Measurements from ENCODE around the gene SLC35C1. TPM values are rescaled to one million over a fixed set of nuclear protein-coding genes. Genes with fewer than 3 reads are reported as not detected.
A peak's percentile ranks its signal among the peaks of the same experiment; 100 is the strongest.

SLC35C1 gene
- total RNA-seq (2021) = 10.4 to 14.3 TPM (median 12.1 TPM) in 3 replicates
- Bru-seq, nascent RNA = percentile 60 among the genes with signal in this experiment
- long read RNA-seq, experiment 1, full-length matches to known transcripts = 89 of 101 reads
- long read RNA-seq, experiment 1, partial matches to known transcripts = 6 of 101 reads
- long read RNA-seq, experiment 1, other reads (novel, unspliced or antisense) = 6 of 101 reads
- long read RNA-seq, experiment 2, full-length matches to known transcripts = 8 of 18 reads
- long read RNA-seq, experiment 2, partial matches to known transcripts = 4 of 18 reads
- long read RNA-seq, experiment 2, other reads (novel, unspliced or antisense) = 6 of 18 reads
- long read RNA-seq, experiment 3, full-length matches to known transcripts = 3 of 3 reads
- long read RNA-seq, experiment 3, partial matches to known transcripts = 0 of 3 reads
- long read RNA-seq, experiment 3, other reads (novel, unspliced or antisense) = 0 of 3 reads

DNA sequence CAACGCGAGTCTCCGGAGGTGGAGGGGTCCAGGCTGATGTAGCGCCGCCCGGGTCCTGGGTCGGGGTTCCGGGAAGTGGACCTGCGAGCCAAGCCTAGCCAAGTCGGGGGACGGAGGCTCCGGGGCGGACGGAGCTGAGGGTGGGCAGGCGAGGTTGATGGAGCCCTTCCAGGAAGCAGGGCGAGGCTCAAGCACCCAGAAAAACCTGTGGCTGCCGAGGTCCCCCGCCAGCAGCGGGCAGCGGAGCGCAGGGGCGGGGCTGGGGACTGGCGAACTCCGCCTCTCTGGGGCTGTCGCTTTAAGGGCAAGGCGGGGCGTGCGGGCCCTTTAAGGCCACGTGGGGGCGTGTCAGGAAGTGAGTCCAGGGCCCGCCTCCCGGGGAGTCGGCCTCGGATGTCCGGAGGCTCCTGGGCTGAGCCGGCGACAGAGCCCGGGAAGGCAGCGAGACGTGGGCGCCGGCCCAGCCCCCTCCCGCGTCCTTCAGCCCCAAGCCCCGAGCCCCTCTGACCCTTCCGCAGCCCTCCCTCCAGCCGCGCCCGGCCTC, at the start of gene SLC35C1:
TSS of gene SLC35C1 (plus strand) at position 389 of the 544 bp plus-strand sequence. CDS start 653 bp downstream, outside the sequence.
- Mint-ChIP-seq H3K36me3 (no peaks in the 10 kb centered on the region), H3K27ac (no peak within 1 kb of the TSS), H3K9me3 (no peaks in the 10 kb centered on the region), H3K27me3 (ENCODE audit: low read depth) (peaks cover 28% of the 10 kb centered on the region), H3K4me3 (peak within 1 kb of the TSS; percentile 93), H3K4me1 (peaks cover 14% of the 10 kb centered on the region)
- peak; percentile 87 for ATAC-seq
- peak; percentile 97 for DNase-seq (ENCODE audit: low spot score)
- ChIA-PET CTCF (interaction anchor here (1.0 to 3.5 kb wide), 3 partner anchors 12 to 201 kb away, joined by 7 to 21 read pairs (median 9); no protein-coding TSS in a partner anchor), POLR2A (no interaction called here)
- TF ChIP-seq NFE2L1 (CRISPR knock-in tag; IDR thresholded peaks at IDR 0.05) = no peak
- TF ChIP-seq GRHL2 (CRISPR knock-in tag; IDR thresholded peaks at IDR 0.05; ENCODE audit: insufficient replicate concordance, severe bottlenecking) = no peak
- no peak for TF ChIP-seq ATF3 (CRISPR knock-in tag; conservative IDR thresholded peaks at IDR 0.05)
- no peak for TF ChIP-seq ZBTB43 (CRISPR knock-in tag; IDR thresholded peaks at IDR 0.05)
- peak; percentile 82 for TF ChIP-seq USF1 (CRISPR knock-in tag; IDR thresholded peaks at IDR 0.05)
- TF ChIP-seq IRF2 (CRISPR knock-in tag; IDR thresholded peaks at IDR 0.05; ENCODE audit: borderline replicate concordance, low read depth) = no peak
- no peak for TF ChIP-seq ATF1 (CRISPR knock-in tag; IDR thresholded peaks at IDR 0.05)
- 0 out of 2 replicates have a peak, but pooled peaks have one; percentile 20 for TF ChIP-seq FOXP4 (CRISPR knock-in tag; IDR thresholded peaks at IDR 0.05)
- no peak for TF ChIP-seq ZNF317 (CRISPR knock-in tag; IDR thresholded peaks at IDR 0.05; ENCODE audit: borderline replicate concordance, low read depth)
- TF ChIP-seq NFATC4 (CRISPR knock-in tag; IDR thresholded peaks at IDR 0.05) = no peak
- no peak for TF ChIP-seq PRDM15 (CRISPR knock-in tag; IDR thresholded peaks at IDR 0.05)
- TF ChIP-seq ZNF219 (CRISPR knock-in tag; IDR thresholded peaks at IDR 0.05; ENCODE audit: borderline replicate concordance) = no peak
- TF ChIP-seq ZNF396 (CRISPR knock-in tag; IDR thresholded peaks at IDR 0.05; ENCODE audit: borderline replicate concordance) = no peak
- TF ChIP-seq NR2C2 (CRISPR knock-in tag; IDR thresholded peaks at IDR 0.05) = no peak
- TF ChIP-seq FOXP1 (CRISPR knock-in tag; IDR thresholded peaks at IDR 0.05; ENCODE audit: borderline replicate concordance) = no peak; the same call in 1 of the 2 replicates
- no peak for TF ChIP-seq KAT7 (CRISPR knock-in tag; IDR thresholded peaks at IDR 0.05; ENCODE audit: borderline replicate concordance)
- TF ChIP-seq RELA (CRISPR knock-in tag; IDR thresholded peaks at IDR 0.05; ENCODE audit: borderline replicate concordance) = no peak
- no peak for TF ChIP-seq ERG (CRISPR knock-in tag; IDR thresholded peaks at IDR 0.05)
- TF ChIP-seq, protein P1, sequence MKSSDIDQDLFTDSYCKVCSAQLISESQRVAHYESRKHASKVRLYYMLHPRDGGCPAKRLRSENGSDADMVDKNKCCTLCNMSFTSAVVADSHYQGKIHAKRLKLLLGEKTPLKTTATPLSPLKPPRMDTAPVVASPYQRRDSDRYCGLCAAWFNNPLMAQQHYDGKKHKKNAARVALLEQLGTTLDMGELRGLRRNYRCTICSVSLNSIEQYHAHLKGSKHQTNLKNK (CRISPR knock-in tag; IDR thresholded peaks at IDR 0.05) = no peak
- TF ChIP-seq, protein P2, sequence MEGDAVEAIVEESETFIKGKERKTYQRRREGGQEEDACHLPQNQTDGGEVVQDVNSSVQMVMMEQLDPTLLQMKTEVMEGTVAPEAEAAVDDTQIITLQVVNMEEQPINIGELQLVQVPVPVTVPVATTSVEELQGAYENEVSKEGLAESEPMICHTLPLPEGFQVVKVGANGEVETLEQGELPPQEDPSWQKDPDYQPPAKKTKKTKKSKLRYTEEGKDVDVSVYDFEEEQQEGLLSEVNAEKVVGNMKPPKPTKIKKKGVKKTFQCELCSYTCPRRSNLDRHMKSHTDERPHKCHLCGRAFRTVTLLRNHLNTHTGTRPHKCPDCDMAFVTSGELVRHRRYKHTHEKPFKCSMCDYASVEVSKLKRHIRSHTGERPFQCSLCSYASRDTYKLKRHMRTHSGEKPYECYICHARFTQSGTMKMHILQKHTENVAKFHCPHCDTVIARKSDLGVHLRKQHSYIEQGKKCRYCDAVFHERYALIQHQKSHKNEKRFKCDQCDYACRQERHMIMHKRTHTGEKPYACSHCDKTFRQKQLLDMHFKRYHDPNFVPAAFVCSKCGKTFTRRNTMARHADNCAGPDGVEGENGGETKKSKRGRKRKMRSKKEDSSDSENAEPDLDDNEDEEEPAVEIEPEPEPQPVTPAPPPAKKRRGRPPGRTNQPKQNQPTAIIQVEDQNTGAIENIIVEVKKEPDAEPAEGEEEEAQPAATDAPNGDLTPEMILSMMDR (IDR thresholded peaks at IDR 0.05) = peak; percentile 35; the same call in 1 of the 2 replicates
- peak; percentile 91 for TF ChIP-seq SP1 (CRISPR knock-in tag; conservative IDR thresholded peaks at IDR 0.05)
- no peak for TF ChIP-seq TCF7 (CRISPR knock-in tag; IDR thresholded peaks at IDR 0.05; ENCODE audit: low read depth)

Data from WTC11 (cell line).